GM21786 (cell line): ENCODE measurements around the gene OR1D2.
"Not testable (repeated sequence)": the region's sequence is repeated elsewhere in the genome, so short reads cannot be mapped to it uniquely, and the experiment has no call there.

Source experiments
- ATAC-seq: cut with Tn5 transposase; IDR thresholded peaks from one replicate; pipeline ENCODE4 v1.9.1; 2021; ENCODE audit not compliant: unreplicated experiment

Gene OR1D2, protein sequence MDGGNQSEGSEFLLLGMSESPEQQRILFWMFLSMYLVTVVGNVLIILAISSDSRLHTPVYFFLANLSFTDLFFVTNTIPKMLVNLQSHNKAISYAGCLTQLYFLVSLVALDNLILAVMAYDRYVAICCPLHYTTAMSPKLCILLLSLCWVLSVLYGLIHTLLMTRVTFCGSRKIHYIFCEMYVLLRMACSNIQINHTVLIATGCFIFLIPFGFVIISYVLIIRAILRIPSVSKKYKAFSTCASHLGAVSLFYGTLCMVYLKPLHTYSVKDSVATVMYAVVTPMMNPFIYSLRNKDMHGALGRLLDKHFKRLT

DNA sequence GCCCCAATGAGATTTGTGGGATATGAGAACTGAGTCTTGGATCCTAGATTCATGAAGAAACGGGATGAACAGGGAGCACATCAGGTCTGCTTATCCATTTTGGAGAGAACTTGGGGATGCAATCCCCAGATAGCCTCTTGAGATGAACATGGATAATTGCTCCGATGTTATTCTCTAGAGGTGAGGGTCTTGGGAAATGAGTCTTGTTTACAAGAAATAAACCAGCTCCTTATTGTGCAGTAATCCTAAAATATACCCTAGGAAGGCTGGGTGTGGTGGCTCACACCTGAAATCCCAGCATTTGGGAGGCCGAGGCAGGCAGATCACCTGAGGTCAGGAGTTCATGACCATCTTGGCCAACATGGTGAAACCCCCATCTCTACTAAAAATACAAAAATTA, at the start of gene OR1D2:
Gene OR1D2, minus strand, starts transcription at position 101 of the 400 bp plus-strand sequence. CDS start 11,426 bp downstream, outside the sequence.
- ATAC-seq, result no peak

DNA sequence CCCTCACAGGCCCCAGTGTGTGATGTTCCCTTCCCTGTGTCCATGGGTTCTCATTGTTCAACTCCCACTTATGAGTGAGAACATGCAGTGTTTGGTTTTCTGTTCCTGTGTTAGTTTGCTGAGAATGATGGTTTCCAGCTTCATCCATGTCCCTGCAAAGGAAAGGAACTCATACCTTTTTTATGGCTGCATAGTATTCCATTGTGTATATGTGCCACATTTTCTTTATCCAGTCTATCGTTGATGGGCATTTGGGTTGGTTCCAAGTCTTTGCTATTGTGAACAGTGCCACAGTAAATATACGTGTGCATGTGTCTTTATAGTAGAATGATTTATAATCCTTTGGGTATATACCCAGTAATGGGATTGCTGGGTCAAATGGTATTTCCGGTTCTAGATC, 33.3 kb upstream of the OR1D2 start:
- not testable (repeated sequence) for ATAC-seq

DNA sequence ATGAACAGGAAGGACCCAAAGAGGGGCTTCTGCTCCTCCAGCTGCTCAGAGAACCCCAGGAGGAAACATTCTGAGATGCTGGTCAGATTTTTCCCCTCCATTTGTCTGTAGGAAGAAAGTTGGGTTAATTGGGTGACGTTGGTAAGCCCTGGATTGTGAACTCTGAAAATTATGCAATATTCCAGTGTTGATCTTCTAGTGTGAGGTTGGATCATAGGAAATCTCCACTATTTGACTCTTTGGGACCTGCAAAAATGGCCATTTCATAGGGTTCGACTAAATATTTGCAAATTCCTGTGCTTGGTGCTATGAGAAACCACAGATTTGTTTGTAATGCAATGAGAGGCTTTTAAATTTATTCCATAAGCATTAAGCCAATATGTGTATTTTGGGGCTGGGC, 23.2 kb upstream of the OR1D2 start, which contains the start of gene OR1G1:
Gene OR1G1, minus strand, starts transcription at position 101 of the 400 bp plus-strand sequence. Its CDS starts 0 bp downstream, at position 101.
- ATAC-seq, result no peak

GRCh38 chr17:3073850-3074249, 30.4 kb downstream of the OR1D2 start:
- ATAC-seq, result not testable (repeated sequence)

- ATAC-seq, result not testable (repeated sequence)
Measured at GRCh38 chr17:3065192-3065591, 39.0 kb downstream of the OR1D2 start.

- not testable (repeated sequence) for ATAC-seq
Measured at GRCh38 chr17:3063507-3063906, 40.7 kb downstream of the OR1D2 start, which contains the start of gene OR1D5. OR1D5 (minus strand) TSS chr17:3063607; CDS start chr17:3063607, 0 bp downstream.

DNA sequence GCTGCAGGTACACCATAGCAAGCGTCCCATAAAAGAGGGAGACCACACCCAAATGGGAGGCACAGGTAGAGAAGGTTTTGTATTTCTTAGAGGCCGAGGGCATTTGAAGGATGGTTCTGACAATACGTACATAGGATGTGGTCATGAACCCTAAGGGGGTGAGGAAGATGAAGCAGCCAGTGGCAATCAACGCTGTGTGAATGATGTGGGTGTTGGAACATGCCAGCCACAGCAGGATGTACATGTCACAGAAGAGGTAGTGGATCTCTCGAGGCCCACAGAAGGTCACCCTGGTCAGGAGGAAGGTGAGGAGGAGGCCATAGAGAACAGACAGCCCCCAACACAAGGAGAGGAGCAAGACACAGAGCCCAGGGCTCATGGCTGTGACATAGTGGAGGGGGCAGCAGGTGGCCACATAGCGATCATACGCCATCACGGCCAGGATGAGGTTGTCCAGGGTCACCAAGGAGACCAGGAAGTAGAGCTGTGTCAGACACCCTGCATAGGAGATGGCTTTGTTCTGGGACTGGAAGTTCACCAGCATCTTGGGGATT, 41.3 kb downstream of the OR1D2 start:
- ATAC-seq, result not testable (repeated sequence)

GRCh38 chr17:3054868-3055267, 49.4 kb downstream of the OR1D2 start:
- not testable (repeated sequence) for ATAC-seq

GRCh38 chr17:3049705-3050295, 54.4 kb downstream of the OR1D2 start:
- ATAC-seq, result no peak

DNA sequence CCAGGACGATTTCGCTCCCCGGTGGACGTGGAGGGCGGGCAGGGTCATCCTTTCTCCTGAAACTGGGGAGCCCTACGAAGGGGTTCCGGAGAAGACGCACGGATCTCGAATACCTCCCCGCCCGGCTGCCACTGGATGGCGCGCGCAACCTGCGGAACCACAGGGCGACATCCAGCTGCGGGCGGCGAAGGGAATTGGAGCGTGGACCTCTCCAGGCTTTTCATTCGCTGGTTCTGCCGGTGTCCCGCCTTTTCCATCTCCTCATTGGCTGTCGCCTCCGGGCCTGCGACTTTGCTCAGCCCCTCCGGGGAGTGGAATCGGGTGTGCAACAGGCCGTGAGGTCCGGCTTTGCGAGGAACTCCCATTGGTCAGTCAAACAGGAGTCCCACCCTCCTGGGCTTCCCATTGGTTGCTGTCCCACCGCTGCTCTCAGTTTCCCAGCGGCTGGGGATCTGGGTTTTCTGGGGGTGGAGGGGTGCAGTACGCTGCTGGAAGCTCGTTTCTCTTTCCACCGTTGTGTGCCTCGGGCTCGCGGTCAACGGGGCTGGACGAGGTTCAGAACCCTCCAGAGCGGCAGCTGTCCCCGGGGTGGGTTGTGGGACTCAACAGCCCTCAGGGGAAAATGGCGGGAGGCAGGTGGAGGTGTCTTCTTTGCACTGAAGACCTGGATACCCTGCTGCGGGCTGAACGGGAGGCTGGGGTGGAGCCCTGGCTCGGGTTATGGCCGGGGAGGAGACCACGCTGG, 55.3 kb downstream of the OR1D2 start:
- ATAC-seq, result peak; percentile 88

GRCh38 chr17:3046753-3047152, 57.5 kb downstream of the OR1D2 start:
- no peak for ATAC-seq

DNA sequence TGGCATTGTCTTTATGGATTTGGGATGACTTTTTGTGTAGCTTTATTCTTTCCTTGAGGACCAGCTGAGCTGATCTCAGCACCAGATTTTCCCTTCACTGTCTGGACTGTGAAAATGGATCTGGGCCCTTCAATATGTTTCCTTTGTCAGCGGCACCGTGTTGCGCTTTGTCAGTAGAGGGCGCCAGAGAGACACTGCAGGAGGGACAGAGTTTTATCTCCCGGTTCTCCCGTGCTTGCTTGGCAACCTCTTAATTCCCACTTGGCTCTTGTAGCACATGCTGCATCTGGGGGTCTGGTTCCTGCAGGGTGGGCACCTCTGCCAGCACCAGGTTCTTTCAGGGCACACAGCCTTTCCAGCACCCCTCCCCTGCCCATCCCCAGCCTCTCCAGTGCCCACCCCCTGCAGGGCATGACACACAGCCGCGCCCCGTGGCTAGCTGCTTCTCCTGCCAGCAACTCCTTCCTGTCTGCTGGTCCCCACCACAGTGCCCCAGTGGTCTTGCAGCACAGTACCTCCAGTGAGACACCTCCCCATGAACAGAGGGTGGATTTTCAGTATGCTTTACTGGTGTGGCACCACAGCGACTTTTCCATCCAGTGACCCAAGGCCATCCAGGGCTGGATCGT, 60.4 kb downstream of the OR1D2 start:
- no peak for ATAC-seq

DNA sequence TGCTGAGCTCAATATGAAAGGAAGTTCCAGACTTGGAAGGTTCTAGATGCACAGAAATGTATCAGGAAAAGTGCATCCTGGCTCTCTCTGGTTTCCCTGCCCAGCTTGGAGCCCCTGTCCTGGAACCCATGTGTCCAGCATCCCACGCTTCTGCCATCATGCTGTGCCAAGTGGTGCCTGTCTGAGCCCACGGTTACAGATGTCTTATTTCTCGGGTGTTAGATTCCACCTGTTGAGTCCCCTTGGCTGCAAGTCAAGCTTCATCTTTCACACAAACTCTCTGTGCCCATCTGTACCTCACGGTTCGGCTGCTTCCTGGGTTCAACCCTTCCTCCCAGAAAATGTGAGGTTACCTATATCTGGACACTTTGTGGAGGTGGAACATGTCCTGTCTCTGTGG, 63.3 kb downstream of the OR1D2 start:
- no peak for ATAC-seq

GRCh38 chr17:3039736-3040135, 64.5 kb downstream of the OR1D2 start:
- ATAC-seq, result no peak

DNA sequence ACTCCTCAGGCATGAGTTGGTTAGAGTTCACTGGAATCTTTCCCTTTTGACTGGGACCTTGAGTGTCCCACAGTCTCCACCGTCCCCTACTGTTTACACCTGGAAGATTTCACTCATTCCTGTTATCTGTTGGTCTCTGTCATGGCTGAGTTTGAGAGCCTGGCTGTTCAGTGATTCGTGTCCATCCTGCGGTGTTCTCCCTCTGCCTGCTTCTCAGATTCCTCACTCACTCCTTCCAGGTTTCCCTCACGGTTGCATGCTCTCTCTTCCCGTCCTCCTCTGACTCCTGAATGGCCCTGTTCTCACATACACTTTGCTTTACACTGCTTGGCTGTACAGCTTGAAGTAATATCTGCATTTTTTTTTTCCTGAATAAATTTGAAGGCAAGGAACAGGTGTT, 65.3 kb downstream of the OR1D2 start:
- no peak for ATAC-seq
